Activated T-helper 17 cell treated with anti-CD3 and anti-CD28 coated beads, Interleukin-2, amount 50 U/mL, for 72 hours (primary cell): ENCODE results near the gene NFYC. TPM values are rescaled to one million over a fixed set of nuclear protein-coding genes. Genes with fewer than 3 reads are reported as not detected.

Experiments
- ATAC-seq: fragments of 150-1000 bp; cut with Tn5 transposase; replicated peaks from 2 replicates; pipeline ENCODE4 v1.10.0; 2021; ENCODE audit warnings: mild to moderate bottlenecking, moderate library complexity
- H3K27ac Mint-ChIP-seq: one replicate; pipeline ENCODE4 v1.8.0; 2022; ENCODE audit warnings: mixed read lengths
- H3K27me3 Mint-ChIP-seq: one replicate; pipeline ENCODE4 v1.8.0; 2022; ENCODE audit warnings: mixed read lengths
- H3K36me3 Mint-ChIP-seq: one replicate; pipeline ENCODE4 v1.8.0; 2022; ENCODE audit warnings: low read depth, mild to moderate bottlenecking, mixed read lengths
- H3K4me1 Mint-ChIP-seq: one replicate; pipeline ENCODE4 v1.8.0; 2022; ENCODE audit warnings: mixed read lengths
- H3K4me3 Mint-ChIP-seq: one replicate; pipeline ENCODE4 v1.8.0; 2022; ENCODE audit warnings: mild to moderate bottlenecking, mixed read lengths
- H3K9me3 Mint-ChIP-seq: one replicate; pipeline ENCODE4 v1.8.0; 2022; ENCODE audit warnings: mixed read lengths
- total RNA-seq, 2 donors: library from RNA; stranded (reverse); gene quantifications; one replicate each; pipeline ENCODE4 v1.2.3, GENCODE V29; 2022

Gene NFYC
- total RNA-seq, 2 donors from 2014 or later = 61.2 to 65.2 TPM

- Mint-ChIP-seq H3K36me3 (peaks cover 95% of the 10 kb centered on the region), H3K4me1 (peaks cover 34% of the 10 kb centered on the region), H3K9me3 (no peaks in the 10 kb centered on the region), H3K27me3 (no peaks in the 10 kb centered on the region), H3K27ac (peak overlapping the region; percentile 51), H3K4me3 (no peak overlapping the region)
- no peak for ATAC-seq
These were observed 70.8 kb downstream of the NFYC start for GRCh38 chr1:40762144-40762923.

DNA sequence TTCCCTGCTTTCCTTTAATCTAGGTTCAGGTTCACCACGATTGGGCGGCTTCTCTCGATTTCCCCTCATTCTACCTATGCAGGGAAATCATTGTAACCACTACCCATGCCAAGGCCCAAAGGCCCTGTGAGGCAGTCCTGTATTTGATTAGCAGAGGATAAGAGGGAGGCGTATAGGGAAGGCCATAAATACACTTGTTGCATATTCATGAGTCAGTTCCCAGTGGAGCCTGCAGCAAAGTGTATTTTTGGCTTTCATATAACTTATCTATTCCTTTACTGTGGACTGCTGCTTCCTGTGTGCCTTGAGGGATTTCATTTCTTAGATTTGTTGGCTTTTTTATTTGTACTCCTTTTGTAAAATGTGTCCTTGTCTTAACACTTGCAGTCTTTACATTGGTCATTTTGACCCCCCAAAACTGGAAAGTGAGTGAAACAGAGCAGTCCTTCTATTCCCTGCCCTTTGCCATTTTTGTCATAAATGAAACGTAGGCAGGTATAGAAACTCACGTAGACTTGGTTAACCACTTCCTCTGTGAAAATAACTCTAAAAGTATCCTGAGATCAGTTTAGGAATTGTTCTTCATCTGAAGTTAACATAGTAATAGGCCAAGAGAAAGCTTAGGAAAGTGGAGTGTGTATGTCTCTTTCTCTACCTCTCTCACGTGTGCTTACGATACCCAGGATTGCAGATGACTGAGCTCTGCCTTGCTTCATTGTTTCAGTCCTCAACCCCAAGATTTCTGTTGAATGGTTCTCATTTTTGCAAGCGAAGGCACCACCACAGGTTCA is 72.4 kb downstream of the NFYC start:
- Mint-ChIP-seq H3K4me1 (peaks cover 34% of the 10 kb centered on the region), H3K4me3 (peak overlapping the region; percentile 76), H3K9me3 (no peaks in the 10 kb centered on the region), H3K27me3 (no peaks in the 10 kb centered on the region), H3K36me3 (peaks cover 96% of the 10 kb centered on the region), H3K27ac (peak overlapping the region; percentile 92)
- peak; percentile 88 for ATAC-seq

- no peak for ATAC-seq
- Mint-ChIP-seq H3K4me1 (peaks cover 31% of the 10 kb centered on the region), H3K27me3 (no peaks in the 10 kb centered on the region), H3K4me3 (peak overlapping the region; percentile 76), H3K9me3 (no peaks in the 10 kb centered on the region), H3K36me3 (peaks cover 96% of the 10 kb centered on the region), H3K27ac (peak overlapping the region; percentile 92)
These were observed 73.5 kb downstream of the NFYC start for GRCh38 chr1:40764981-40765380.

GRCh38 chr1:40766017-40766416 is 74.5 kb downstream of the NFYC start:
- H3K9me3 Mint-ChIP-seq = no peaks in the 10 kb centered on the region
- H3K27ac Mint-ChIP-seq = peak overlapping the region; percentile 25
- ATAC-seq = no peak
- H3K4me3 Mint-ChIP-seq = no peak overlapping the region
- H3K27me3 Mint-ChIP-seq = no peaks in the 10 kb centered on the region
- H3K36me3 Mint-ChIP-seq = peaks cover 98% of the 10 kb centered on the region
- peaks cover 31% of the 10 kb centered on the region for H3K4me1 Mint-ChIP-seq

DNA sequence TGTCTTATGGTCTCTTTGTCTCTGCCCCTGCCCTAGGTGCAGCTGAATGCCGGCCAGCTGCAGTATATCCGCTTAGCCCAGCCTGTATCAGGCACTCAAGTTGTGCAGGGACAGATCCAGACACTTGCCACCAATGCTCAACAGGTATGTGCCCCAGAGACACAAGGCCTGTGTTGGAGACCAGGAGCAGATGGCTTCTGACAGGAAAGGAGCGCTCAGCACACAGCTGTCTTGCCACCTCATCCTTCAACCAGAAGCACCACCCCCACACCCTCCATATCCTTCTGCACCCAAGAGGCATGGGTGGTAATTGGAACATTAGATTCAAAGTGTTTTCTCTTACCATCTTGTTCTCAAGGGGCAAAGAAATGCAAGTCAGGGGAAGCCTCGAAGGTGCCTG is 75.1 kb downstream of the NFYC start:
- Mint-ChIP-seq H3K4me3 (no peak overlapping the region), H3K36me3 (peaks cover 98% of the 10 kb centered on the region), H3K27ac (peak overlapping the region; percentile 25), H3K27me3 (no peaks in the 10 kb centered on the region), H3K4me1 (peaks cover 27% of the 10 kb centered on the region), H3K9me3 (no peaks in the 10 kb centered on the region)
- no peak for ATAC-seq

DNA sequence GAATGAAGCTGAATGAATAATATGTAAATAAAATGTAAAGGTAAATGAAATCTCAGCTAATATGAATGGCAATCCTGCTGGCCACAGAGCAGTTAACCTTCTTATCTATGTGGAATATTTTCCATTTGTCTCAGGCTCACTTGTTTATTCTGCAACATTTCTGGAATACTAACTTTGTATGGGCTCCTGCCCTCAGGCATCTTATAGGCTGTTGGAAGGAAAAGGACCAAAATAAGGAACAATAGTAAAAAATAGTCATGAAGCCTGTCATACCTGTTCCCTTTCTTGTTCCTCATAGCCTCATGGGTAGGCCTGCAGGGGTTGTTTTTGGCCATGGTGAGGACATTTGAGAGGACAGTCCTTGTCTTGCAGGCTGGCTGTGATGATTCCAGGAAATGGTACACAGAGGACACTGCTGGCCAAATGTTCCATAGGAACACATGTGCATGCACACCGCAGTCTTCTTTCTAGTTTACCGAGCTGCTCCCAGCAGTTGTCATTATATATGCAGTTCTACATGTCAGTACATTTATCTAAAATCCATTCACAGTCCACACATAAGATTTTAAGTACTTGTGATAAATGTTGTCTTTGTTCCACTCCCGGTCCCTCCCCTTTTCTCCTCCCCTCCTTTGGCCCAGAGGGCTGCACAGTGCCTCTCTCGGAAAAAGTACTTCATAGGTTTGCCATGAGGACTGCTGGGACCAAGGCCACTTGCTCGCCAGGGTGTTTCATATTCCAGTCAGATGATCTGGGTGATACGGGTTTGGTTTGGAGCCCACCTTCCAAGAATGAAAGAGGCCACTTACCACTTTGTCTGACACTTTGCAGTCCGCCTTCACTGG is 76.9 kb downstream of the NFYC start:
- Mint-ChIP-seq H3K27ac (peak overlapping the region; percentile 79), H3K27me3 (no peaks in the 10 kb centered on the region), H3K4me3 (no peak overlapping the region), H3K36me3 (peaks cover 89% of the 10 kb centered on the region), H3K9me3 (no peaks in the 10 kb centered on the region), H3K4me1 (peaks cover 17% of the 10 kb centered on the region)
- ATAC-seq = no peak

DNA sequence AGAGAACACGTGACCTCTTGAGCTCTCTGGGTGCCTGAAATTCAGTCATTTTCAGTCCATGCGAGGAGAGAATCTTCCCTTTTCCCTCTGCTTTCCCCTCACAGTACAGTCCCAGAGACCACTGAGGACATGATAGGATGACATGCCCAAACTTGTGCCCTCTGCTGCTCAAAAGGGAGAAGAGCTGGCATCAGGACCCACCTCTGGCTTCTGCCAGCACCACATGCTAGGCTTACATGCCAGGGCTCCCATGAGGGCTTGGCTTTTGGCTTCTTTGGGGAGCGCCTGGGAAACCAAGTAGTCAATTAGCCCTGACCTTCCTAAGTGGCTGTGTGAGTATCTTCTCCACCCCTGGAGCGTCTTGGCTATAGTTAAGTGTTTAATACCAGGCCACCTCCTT is 78.3 kb downstream of the NFYC start:
- Mint-ChIP-seq H3K27ac (peak overlapping the region; percentile 79), H3K9me3 (no peaks in the 10 kb centered on the region), H3K4me1 (peaks cover 12% of the 10 kb centered on the region), H3K36me3 (peaks cover 74% of the 10 kb centered on the region), H3K4me3 (no peak overlapping the region), H3K27me3 (no peaks in the 10 kb centered on the region)
- ATAC-seq = no peak

GRCh38 chr1:40770296-40771070 is 79.0 kb downstream of the NFYC start:
- Mint-ChIP-seq H3K4me3 (no peak overlapping the region), H3K4me1 (peaks cover 9% of the 10 kb centered on the region), H3K27ac (peak overlapping the region; percentile 79), H3K27me3 (no peaks in the 10 kb centered on the region), H3K9me3 (no peaks in the 10 kb centered on the region), H3K36me3 (peaks cover 68% of the 10 kb centered on the region)
- ATAC-seq = no peak

DNA sequence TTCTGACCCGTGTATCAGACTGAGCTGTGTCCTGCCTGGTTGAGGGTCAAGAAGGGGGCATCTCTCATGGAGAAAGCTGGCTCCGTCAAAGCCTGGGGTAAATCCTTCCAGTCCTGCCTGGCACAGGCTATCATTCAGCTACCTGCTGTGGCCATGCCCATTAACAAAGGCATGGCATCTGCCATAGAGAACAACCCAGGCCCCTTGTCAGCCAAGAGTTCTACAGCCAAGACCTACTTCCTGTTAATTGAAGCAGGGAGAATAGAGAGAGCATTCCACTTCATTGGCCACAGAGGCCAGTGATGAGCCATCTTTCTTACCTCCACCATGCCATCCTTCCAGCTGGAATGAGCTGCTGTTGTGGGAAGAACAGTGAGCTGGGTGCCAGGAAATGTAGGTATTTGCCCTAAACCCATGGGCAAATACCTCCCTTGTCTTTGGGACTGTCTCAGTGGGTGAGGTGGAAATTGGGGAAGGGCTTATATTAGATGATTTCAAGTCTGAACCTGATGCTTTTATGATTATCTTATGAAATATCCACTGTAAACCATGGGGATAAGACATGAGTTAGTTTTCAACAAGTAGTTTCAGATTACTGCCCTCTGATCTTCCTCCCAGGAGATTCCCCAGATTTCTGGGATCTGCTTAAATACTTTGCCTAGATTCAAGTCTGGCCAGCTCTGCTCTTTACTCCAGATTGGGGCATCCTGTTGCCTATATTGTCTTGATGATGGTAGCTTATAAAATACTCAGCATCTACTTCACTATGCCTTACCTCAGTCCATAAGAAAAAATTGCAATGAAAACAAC is 80.8 kb downstream of the NFYC start:
- H3K4me3 Mint-ChIP-seq = no peak overlapping the region
- peak overlapping the region; percentile 58 for H3K27ac Mint-ChIP-seq
- H3K27me3 Mint-ChIP-seq = no peaks in the 10 kb centered on the region
- peaks cover 65% of the 10 kb centered on the region for H3K36me3 Mint-ChIP-seq
- no peaks in the 10 kb centered on the region for H3K9me3 Mint-ChIP-seq
- ATAC-seq = no peak
- peaks cover 9% of the 10 kb centered on the region for H3K4me1 Mint-ChIP-seq

DNA sequence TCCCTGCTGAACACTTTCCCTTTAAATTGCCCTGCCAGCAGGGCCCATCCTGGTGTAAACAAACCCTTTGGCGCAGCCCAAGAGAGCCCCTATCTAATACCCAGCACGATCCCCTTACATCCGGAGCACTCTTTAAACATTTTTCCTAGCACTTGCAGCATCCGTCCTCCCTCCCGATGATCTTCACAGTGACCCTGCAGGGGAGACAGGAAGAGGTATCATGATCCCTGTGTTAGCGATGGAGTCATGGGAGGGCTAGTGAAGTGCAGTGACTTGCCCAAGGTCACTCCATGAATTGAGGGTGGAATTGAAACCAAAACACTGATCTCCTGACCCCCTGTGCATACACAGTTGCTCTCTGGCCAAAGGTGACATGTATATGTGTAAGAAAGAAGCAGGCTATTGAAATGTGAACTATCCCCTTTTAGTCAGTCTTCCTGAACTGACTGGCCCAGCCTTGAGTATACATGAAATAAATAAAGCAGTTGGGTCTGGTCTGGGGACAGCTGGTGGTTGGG is 82.3 kb downstream of the NFYC start:
- peaks cover 13% of the 10 kb centered on the region for H3K4me1 Mint-ChIP-seq
- peaks cover 56% of the 10 kb centered on the region for H3K36me3 Mint-ChIP-seq
- no peaks in the 10 kb centered on the region for H3K27me3 Mint-ChIP-seq
- H3K4me3 Mint-ChIP-seq = no peak overlapping the region
- ATAC-seq = peak; percentile 37
- H3K27ac Mint-ChIP-seq = peak overlapping the region; percentile 58
- no peaks in the 10 kb centered on the region for H3K9me3 Mint-ChIP-seq

DNA sequence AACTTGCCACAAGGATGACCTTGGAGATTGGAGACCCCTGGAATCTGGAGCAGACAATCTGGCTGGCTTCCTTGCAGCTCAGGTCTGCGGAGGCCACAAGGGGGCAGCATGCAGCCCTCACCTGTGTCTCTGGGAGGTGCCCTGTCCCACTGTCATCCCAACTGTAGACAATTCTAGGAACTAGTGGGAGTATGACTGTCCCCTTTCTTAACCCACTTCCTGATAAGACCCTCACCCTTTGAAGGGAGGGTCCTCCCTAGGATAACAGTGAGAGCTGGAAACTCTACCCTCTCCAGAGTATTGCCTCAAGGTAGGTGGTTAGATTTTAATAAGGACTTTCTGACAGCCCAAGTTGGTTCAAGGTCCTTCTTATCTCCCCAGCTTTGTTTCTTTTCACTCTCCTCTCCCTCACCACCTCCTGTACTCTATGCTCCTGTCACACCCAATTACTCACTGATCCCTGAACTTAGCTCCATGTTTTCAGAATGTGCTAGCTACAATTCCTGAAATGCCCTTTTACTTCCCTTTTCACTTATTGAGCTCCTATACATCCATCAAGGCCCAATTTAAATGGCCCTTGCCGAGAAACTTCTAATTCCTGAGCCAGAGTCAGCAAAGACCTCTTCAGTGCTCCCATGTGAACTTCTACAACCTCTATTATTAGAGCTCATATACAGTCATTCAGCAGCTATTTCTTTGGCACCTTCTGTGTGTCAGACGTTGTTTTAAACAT is 82.9 kb downstream of the NFYC start:
- H3K4me1 Mint-ChIP-seq = peaks cover 13% of the 10 kb centered on the region
- H3K27me3 Mint-ChIP-seq = no peaks in the 10 kb centered on the region
- H3K4me3 Mint-ChIP-seq = no peak overlapping the region
- peak overlapping the region; percentile 58 for H3K27ac Mint-ChIP-seq
- H3K36me3 Mint-ChIP-seq = peaks cover 50% of the 10 kb centered on the region
- ATAC-seq = peak; percentile 79
- H3K9me3 Mint-ChIP-seq = no peaks in the 10 kb centered on the region

- no peak for ATAC-seq
- H3K27me3 Mint-ChIP-seq = peaks cover under 1% of the 10 kb centered on the region
- H3K27ac Mint-ChIP-seq = peak overlapping the region; percentile 28
- H3K4me1 Mint-ChIP-seq = peaks cover 13% of the 10 kb centered on the region
- H3K9me3 Mint-ChIP-seq = no peaks in the 10 kb centered on the region
- peaks cover 30% of the 10 kb centered on the region for H3K36me3 Mint-ChIP-seq
- no peak overlapping the region for H3K4me3 Mint-ChIP-seq
These were observed 85.0 kb downstream of the NFYC start for GRCh38 chr1:40776236-40777072.
